ENCODE measurements around the gene MAN1A2.

Gene MAN1A2

DNA sequence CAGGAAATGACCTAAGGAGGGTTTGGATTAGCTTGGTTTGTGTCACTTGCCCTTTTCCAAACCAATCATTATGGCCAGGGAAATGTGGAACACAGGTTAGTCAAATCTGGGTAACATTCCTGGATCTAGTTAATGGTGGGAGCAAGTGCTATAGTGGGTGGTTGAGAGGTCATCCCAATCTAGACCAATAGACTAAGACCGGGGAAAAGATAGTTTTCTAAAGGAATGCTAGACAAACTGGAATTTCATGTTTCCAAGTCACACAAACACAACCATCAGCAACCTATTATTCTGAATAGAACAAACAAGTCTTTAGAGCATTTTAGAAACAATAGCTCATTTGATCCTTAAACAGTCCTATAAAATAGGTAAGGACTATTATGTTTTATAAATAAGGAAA lies 4.3 kb upstream of the MAN1A2 start:
- no peak for DNase-seq

DNA sequence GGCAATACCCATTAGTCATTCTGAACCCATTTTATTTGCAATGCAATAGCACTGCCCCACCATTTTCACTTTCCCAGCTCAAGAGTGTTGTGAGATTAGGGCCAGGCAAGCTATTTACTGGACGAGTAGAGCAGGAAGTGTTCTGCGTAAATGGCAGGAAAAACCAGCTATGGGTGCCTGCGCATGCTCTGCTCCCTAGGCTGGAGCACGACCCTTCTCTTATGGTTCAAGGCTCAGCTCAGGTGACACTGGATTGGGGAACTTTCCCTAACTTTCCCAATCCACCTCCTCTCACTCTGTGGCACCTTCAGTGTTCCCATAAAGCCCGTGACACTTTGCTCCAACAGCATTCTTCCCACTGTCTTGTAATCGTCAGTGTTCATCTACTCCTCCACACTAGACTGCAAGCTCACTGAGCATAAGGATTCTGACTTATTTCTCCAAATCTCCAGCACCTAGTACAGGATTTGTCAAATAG lies 3.6 kb upstream of the MAN1A2 start:
- DNase-seq, result peak; percentile 2

- DNase-seq, result no peak
These were observed 3.0 kb upstream of the MAN1A2 start for GRCh38 chr1:117364240-117364639.

DNA sequence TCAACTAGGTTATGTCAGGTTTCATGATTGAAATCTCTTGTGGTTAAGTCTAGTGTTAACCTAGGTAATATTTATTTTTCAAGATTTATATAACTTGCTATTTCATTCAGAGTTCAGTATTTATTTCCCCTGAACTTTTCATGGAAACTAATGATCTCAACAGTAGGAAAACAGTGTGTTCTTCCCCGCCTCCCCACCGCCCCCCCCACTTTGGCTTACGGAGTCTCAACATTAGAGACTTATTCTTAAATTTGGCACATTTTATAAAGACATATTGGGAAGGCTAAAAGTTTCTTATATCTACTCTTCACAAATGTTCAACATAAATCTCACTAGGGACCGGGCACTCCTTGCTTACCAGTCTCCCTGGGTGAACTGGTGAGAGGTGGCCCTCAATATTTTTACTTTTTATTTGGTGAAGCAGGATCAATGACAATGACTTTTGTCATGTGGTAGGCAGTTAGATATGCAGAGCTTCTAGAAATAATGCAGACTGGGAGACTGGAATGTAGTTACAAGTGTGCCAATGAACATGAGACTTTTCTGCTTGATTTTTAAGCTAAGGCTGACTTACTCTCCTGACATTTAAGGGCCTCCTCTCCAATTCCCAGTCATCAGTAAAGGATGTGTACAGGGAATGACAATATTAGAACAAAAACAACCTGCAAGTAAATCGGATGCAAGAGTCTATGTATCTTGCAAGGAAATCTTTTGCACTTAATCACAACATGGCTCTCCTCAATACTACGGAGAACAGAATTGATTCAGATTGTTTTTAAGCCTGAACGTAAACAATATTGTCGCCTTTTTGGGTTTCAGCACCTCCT lies 1.7 kb upstream of the MAN1A2 start:
- peak; percentile 14 for DNase-seq

DNA sequence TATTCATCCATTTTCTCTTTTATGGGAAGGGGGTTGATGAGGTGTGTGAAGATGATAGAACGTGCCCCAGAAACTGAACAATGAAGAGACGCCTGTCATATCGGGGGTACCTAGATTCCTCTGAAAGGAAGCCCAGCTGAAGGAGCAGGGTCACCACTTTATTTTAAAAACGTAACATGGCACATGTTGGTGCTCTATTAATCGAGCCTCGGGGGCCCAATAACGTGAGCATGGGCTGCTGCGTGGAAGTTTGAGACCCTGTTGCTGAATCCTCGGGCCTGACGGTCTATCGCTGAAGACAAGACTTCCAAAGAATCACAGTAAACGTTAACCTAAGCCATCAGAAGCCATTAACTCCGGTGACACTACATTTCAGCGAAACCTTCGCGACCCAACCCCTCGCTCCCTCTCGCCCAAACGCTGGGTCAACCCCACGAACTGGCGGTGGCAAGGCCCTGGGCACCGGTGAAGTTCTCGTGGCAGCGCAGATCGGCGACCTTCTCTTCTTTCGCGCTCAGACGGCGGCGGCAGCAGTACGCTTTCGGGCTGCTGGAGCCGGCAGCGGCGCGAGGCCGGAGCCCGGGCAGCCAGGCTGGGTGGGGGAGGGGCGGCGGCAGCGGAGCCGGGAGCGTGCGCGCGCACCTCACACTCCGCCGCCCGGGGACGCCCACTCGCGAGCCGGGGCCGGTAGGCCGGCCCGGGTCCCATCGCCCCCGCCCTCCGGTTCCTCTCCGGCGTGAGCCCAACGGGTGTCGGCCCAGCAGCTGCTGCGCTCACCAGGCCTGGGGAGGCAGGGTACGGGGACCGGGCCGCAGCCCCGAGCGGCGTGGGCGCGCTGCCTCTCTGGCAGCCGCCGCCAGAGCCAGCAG lies 838 bp upstream of the MAN1A2 start:
- peak; percentile 84 for DNase-seq

DNA sequence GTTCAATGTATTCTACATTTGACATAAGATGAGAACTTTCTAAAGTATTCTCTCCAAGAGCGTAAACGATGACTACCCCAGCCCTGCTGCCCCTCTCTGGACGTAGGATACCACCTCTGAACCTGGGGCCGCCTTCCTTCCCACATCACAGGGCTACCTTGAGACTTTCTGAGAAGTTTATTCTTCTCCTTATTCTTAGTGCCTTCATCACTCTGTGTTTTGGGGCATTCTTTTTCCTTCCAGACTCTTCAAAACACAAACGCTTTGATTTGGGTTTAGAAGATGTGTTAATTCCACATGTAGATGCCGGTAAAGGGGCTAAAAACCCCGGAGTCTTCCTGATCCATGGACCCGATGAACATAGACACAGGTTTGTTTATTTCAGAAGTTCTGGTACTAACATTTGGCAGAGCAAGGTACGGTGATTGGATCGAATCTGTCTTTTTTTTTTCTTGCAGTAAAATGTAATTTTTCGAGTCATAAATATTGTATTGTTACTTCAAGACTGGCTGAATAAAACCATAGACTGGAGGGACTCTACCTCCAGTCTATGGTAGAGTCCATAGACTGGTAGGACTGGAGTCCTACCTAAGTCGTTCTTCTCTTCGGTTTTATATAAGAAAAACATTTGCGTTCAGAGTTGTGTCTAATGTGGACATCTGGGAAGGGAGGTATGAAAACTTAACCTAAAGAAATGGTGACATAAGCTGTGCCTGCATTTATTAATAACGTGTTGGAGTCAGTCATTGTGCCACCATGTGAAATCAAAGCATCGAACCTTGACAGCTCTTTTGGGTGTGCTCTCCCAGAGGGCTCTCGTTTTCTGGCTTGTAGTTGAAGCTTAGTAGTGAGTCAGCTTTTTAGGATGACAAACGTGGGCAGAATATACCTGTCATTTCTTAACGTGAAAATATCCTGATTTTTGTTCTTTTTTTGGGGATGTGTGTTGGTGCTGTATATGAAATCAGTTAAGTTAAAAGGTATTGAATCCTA lies 1.2 kb downstream of the MAN1A2 start:
- peak; percentile 65 for DNase-seq

GRCh38 chr1:117370071-117370470 lies 2.8 kb downstream of the MAN1A2 start:
- DNase-seq, result peak; percentile 37

GRCh38 chr1:117370509-117370908 lies 3.3 kb downstream of the MAN1A2 start:
- no peak for DNase-seq

DNA sequence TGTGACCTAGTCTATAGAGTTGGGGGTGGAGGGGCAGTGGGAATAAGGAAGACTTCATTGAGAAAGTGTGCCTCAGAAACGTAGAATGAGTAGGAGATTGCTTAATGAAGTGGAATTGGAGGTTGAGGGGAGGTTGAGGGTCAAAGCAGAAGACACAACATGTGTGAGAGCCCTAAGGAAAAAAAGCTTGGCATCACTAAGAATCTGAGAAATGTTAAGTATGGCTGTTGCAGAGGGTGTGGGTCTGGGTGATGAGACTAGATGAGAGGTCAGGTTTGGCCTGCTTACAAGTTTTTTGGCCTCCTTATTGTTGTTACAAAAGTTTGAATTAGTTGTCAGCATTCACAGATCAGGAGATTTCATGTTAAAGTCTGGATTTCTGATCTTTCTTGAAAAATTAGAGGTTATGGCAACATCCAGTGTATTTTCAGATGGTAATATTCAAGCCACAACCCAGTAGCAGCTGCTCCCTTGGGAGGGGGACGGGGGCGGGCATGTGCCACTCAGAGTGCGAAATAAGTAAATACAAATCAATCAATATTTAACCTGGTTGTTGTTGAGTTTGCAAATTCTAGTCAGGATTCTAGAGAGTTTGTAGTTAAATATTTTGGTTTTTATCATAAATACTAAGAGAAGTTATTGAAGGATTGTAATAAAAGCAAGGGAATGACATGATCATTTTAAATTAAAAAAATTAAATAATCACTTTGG lies 4.3 kb downstream of the MAN1A2 start:
- peak; percentile 16 for DNase-seq

GRCh38 chr1:117372863-117373412 lies 5.7 kb downstream of the MAN1A2 start:
- no peak for DNase-seq

GRCh38 chr1:117373932-117374331 lies 6.7 kb downstream of the MAN1A2 start:
- DNase-seq, result no peak

DNA sequence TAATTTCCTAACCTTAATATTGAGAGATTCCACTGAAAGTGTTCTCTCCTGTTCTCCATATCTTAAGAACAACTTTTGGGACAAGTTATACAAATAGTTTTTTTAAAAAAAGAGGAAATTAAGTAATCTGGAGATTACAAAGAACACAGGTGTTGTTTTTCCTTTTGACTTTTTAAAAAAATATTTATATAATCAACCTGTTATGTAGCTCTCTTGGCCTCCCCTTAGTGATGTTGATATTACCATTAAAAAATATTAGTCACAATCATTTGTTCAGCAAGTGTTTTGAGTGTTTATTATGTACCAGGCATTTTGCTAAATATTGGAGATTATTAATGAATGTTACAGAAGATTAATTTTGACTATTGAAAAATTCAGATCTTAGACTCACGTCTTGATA lies 8.1 kb downstream of the MAN1A2 start:
- DNase-seq, result no peak

DNA sequence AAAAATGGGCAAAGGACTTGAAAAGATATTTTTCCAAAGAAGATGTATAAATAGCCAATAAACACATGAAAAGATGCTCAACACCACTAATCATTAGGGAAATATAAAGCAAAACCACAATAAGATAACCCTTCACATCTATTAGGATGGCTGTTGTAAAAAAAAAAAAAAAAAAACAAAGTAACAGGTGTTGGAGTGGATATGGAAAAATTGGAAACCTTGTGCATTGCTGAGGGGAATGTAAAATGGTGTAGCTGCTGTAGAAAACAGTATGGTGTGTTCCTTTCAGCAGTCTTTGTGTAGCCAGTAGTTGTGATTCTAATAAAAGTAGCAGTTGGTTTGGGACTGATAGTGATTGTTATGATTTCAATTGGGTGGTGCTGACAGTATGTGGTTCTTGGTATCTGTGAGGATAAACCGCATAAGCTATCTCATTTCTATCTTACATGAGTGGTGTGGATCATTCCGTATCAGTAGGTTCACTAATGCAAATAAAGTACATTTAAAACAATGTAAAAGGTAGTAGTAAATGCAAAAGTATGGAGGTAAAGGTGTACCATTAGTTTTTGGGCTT lies 19.9 kb downstream of the MAN1A2 start:
- DNase-seq, result no peak

DNA sequence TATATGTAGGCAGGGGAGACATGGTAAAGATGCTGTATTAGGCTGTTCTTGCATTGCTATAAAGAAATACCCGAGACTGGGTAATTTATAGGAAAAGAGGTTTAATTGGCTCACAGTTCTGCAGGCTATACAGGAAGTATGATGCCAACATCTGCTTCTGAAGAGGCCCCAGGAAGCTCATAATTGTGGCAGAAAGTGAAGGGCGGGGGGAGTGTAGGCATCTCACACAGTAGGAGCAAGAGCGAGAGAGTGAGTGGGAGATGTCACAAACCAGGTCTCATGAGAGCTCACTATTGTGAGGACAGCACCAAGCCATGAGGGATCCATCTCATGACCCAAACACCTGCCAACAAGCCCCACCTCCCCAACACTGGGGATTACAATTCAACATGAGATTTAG lies 21.1 kb downstream of the MAN1A2 start:
- no peak for DNase-seq

DNA sequence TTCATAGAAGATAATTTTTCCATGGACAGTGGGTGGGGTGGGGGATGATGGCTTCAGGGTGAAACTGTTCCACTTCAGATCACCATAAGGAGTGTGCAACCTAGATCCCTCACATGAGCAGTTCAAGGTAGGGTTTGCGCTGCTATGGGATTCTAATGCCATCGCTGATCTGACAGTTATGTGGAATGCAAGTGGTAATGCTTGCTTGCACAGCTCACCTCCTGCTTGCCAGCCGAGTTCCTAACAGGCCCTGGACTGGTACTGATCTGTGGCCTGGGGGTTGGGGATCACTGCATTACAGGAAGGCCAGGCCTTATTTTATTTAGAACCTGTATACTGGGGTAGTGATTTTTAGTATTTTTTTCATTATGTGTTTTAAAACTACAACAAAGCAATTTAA lies 22.0 kb downstream of the MAN1A2 start:
- DNase-seq, result no peak

DNA sequence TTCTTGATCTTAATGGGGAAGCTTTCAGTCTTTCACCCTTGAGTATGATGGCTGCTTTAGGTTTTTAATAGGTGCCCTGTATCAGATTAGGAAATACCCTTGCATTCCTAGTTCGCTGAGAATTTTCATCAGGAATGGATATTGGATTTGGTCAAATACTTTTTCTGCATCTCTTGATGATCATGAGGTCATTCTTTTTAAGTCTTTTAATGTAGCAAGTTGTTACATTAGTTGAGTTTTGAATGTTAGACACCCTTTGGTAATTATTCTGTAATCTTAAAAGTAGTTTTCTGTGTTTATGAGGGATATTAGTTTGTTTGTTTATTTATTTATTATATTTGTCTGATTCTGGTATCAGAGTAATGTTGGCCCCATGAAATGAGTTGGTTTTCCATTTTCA lies 22.5 kb downstream of the MAN1A2 start:
- no peak for DNase-seq

DNA sequence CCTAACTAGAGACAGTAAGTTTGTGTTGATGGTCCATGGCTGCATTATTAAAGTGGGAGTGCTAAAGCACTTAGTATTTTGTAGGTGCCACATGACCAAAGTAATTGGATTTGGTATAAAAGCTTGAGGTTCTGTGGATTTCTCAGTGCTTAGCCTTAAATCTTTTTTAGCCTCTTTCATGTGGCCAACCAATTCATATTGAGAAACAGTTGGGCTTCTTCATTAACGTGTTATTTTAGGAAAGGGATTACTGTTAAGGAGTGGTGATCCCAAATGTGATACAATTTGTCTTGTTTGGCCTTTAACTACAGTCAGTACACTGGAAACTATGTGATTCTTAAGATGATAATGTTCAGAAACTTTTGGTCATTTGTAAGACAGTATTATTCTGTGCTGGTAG lies 25.5 kb downstream of the MAN1A2 start:
- DNase-seq, result no peak

- DNase-seq, result no peak
These were observed 28.8 kb downstream of the MAN1A2 start for GRCh38 chr1:117396074-117396473.

DNA sequence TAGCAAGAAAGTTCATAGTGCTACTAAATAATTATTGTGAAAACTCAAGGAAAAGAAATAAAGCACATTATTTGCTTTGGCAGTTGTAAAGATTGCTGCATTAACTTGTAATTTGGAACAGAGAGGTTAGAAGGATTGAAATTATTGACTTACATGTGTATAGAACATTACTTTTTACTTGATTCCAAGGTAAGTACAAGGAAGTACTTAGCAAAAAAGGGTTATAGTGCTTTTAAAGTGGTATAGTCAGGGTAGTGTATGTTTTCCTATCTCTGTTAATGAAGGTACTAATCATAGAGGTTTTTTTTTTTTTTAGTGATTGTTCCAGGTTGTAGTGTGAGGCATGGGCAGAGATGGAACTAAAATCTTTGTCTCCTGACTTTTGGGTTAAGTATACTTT lies 29.4 kb downstream of the MAN1A2 start:
- no peak for DNase-seq

GRCh38 chr1:117398957-117399356 lies 31.7 kb downstream of the MAN1A2 start:
- DNase-seq, result no peak

GRCh38 chr1:117401761-117402160 lies 34.5 kb downstream of the MAN1A2 start:
- no peak for DNase-seq

All from NCI-H69 (cell line).